GM23248 (cell line): ENCODE results near the gene QDPR.

Experiments
- EZH2 ChIP-seq: fragments of 200-600 bp; sonication (generic); IDR thresholded peaks from 2 replicates; pipeline ENCODE4 v1.6.1; 2018; ENCODE audit warnings: antibody characterized with exemption, mild to moderate bottlenecking; ENCODE audit not compliant: insufficient read depth, poor library complexity, severe bottlenecking
- EZH2phosphoT487 ChIP-seq: fragments of 200-600 bp; sonication (generic); IDR thresholded peaks from 2 replicates; pipeline ENCODE4 v1.6.1; 2018; ENCODE audit warnings: antibody characterized with exemption, moderate library complexity, mild to moderate bottlenecking, low read depth; ENCODE audit not compliant: insufficient read depth

DNA sequence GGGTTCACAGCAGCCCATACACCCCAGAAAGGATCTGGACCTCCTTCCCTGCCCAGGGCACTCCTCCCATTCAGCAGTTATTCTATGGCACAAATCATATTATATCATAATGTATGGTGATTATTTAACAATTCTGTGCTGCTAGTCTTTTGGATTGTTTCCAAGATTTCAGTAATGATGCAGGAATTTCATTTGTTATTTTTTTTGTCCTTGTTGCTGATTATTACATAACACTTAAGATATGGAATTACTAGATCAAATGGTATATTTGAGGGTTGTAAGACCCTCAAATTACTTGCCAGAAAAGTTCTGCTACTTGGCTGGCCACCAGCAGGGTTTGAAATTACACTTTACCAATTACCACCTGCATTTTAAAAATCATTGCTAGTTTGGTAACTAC lies 36.4 kb downstream of the QDPR start:
- TF ChIP-seq EZH2: no peak
- TF ChIP-seq EZH2phosphoT487: no peak
